Stimulated activated CD4-positive, alpha-beta T cell treated with anti-CD3 and anti-CD28 coated beads, Interleukin-2, amount 100 ng/mL, for 24 hours (primary cell): ENCODE measurements around the gene FBXO7.
"Not testable (repeated sequence)": the region's sequence is repeated elsewhere in the genome, so short reads cannot be mapped to it uniquely, and the experiment has no call there.

ENCODE experiments used
- DNase-seq, 2 donors: peaks; one replicate each; pipeline ENCODE4 v3.0.0-alpha.2; 2020

FBXO7 gene

DNA sequence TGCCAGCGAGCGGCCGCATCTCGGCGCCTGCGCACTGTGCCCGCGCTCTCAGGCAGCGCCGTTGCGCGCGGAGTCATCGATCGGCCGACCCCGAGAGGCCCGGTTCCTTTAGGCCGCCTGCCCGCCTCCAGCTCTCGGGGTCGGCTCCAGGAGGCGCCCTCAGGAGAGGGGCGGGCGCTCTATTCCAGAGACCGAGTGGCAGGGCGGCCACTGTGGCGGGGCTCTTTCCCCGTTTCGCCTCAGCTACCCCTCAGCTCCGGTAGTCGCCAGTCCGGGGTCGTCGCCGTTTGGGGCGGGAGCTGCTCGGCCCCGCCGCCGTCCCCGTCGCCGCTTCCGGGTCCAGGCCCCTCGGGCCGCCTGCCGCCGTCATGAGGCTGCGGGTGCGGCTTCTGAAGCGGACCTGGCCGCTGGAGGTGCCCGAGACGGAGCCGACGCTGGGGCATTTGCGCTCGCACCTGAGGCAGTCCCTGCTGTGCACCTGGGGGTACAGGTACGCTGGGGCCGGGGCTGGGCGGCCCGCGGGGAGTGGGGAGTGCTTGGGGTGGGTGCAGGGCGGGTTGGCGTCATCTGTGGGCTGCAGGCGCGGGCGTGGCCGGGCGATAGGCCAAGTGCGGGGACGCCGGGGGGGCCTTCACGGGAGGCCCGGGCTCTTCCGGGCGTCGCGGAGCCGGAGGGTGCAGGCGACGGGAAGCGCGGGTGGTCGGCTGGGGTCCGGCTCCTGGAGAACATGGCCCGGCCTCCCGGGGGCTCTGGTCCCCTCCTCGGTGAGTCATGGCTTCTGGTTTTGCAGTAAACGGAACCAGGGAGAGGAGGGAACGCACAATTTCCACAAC lies at the start of gene FBXO7:
Gene FBXO7, plus strand, starts transcription at position 177 of the 833 bp plus-strand sequence. Its CDS starts 192 bp downstream, at position 369.
- DNase-seq = peak; percentile 87 to 88

- no peak for DNase-seq
These were observed 47.7 kb upstream of the FBXO7 start for GRCh38 chr22:32426881-32427280.

GRCh38 chr22:32430352-32430751 lies 44.3 kb upstream of the FBXO7 start:
- no peak for DNase-seq

GRCh38 chr22:32444068-32444467 lies 30.5 kb upstream of the FBXO7 start:
- DNase-seq = no peak

DNA sequence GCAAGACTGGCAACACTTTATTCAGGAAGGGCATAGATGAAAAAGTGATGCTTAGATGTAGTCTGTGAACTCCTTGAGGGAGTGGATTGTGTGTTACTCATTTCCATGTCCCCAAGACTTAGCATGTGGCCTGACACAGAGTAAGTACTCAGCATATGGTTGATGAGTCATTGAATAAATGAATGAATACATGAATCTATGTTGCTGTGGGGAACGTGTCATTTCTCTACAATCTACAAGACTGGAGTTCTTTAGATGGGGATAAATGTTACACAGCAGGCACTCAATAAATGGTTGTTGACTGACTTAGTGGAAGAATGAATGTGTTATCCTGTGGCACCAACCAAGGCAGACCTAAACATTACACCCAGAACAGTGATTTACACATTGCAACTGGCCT lies 28.3 kb upstream of the FBXO7 start:
- DNase-seq = no peak

DNA sequence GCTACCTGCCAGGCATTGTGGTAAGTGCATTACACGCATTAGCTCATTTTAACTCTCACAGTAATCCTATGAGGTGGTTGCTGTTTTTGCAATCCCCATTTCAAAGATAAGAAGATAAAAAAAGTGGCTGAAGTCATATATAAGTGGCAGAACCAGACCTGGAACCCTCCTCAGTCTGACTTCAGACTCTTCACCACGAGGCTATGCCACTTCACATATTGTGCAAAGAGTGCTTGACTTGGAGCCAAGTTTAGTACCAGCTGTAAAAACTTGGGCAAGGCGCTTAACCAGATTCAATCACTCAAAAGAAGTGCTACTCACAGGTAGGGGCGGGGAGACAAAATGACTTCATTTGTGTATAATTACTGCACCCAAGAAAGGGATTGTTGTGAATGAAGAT lies 25.6 kb upstream of the FBXO7 start:
- no peak for DNase-seq

GRCh38 chr22:32457031-32457430 lies 17.6 kb upstream of the FBXO7 start:
- no peak for DNase-seq

DNA sequence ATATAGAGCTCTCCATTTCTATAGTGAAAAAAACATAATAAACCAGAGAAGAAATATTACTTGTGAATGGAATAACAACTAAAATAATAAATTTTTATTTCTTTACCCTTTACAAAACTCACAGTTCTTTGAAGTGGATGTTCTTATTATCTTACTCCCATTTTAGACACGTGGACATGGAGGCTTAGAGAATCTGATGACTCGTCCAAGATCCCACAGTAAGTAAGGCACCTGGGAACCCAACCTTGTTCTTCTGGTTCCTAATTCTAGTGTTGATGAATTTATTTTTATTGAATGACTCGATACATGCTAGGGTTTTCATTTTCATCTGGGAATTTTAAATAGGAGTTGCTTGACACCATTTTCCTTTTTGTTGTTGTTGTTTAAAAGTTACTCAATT lies 12.2 kb upstream of the FBXO7 start:
- DNase-seq = no peak

- no peak for DNase-seq
These were observed 8.9 kb upstream of the FBXO7 start for GRCh38 chr22:32465661-32466060.

GRCh38 chr22:32466496-32466895 lies 8.1 kb upstream of the FBXO7 start:
- DNase-seq = no peak

DNA sequence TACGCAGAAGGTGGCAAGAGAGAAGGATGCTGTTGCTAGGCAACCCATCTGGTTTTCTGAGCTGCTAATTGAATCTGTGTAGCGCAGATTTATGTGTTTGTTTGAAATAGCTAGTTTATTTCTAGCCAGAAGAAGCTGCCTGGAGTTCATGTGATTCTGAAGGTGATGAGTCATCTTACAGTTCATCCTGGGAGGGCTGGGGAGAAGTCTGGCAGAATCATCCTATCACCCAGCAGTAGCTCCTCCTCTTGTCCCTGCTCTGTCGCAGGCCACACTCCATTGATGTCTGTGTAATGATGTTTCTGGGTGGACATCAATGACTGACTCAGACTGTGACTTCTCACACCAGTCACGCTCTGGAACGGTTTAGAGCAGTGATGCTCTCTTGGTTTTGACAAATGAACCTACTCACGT lies 4.8 kb upstream of the FBXO7 start:
- no peak for DNase-seq

DNA sequence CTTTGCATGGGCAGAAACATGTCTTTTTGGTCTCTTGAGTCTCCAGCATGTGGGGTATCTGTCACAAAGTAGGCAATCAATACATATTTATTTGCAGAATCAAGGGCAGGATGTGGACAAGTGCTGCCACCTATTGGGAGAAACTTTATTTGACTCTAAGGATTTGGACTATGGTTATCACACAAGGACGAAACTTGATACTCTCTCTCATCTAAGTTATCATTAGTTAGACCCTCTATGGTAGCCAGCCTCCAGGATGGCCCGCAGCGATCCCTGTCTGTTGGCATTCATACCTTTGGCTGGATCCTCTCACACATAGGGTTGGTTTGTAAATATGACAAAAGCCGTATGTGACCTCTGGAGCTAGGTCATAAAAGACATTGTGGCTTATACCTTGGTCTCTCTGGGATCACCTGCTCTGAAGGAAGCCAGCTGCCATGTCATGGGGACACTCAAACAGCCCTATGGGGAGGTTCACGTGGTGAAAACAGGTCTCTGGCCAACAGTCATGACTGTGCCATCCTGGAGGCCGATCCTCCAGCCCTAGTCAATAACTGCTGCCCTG lies 1.1 kb upstream of the FBXO7 start:
- peak; percentile 9 to 35 for DNase-seq

DNA sequence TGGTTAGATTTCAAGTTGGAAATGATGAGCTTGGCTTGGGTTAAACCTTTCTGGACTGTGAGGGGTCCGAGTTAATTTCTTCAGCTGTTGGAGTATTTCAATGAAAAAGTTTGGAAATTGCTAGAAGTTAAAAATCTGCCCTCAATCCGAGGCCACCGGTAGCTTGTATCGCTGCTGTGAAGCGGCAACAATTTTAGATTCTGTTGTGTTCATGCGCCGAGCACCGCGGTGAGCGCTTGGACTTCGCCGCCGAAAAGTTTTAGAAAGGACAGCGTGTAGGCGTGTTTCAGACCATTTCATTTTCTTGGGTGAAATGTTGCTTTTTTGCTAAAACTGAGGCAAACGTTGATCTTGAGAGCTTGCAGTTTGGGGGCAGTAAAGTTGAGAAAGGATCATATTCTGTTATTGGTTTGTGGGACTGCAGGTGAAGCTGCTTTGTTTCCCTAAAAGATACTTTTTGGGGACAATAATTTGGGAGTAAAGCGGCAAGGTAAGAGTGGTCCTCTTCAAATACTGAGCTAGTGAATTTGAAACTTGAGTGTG lies 928 bp downstream of the FBXO7 start:
- peak in 1 of 2 donors; percentile 35 for DNase-seq

GRCh38 chr22:32476281-32477195 lies 1.9 kb downstream of the FBXO7 start:
- no peak for DNase-seq

DNA sequence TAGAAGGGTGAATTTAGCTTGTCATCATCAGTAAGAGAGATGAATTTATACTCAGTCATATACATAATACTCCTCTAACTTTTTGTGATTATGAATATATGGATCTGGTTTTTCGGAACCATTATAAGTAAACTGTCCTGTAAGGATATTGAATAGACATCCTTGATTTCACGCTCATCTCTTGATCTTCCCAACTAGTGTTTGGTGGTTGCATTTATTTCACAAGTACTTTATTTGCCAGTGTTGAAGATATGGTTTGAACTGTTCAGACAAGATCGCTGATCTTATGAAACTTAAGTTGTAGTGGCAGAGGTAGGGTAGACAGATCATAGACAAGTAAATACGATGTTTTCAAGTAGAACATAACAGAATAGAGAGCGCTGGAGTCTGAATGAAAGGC lies 3.0 kb downstream of the FBXO7 start:
- DNase-seq = no peak

DNA sequence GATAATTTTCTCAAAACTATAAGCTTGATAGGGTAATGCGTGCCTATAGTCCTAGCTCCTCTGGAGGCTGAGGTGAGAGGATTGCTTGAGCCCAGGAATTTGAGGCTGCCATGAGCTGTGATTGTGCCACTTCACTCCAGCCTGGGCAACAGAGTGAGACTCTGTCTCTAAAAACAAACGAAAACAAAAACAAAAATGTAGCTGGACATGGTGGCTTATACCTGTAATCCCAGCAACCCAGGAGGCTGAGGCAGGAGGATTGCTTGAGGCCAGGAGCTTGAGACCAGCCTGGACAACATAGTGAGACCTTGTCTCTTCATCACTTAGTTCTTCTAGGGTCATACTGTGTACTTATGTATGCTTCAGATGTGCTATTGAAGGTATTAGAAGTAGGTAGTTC lies 3.9 kb downstream of the FBXO7 start:
- not testable (repeated sequence) for DNase-seq

- DNase-seq = no peak
These were observed 4.4 kb downstream of the FBXO7 start for GRCh38 chr22:32478994-32479393.

- DNase-seq = peak in 1 of 2 donors; percentile 36
These were observed 5.6 kb downstream of the FBXO7 start for GRCh38 chr22:32480238-32480637.

DNA sequence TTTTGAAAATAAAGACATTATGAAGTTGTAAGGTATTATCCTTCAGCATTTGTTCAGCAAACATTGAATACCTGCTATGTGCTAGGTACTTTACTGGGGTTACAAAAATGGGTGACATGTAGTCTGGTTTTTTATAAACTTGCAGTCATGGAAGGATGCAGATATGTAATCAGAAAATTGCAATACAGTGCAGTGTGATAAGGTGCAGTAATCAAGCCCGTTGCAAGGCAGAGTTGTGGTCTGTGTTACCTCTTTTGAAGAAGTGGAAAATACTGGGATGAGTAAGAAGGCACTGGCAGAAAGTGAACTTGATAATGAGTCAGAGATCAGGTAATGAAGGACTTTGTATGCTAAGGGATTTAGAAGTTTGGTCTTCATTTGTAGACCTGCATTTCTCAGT lies 8.1 kb downstream of the FBXO7 start:
- DNase-seq = peak; percentile 30 to 31

DNA sequence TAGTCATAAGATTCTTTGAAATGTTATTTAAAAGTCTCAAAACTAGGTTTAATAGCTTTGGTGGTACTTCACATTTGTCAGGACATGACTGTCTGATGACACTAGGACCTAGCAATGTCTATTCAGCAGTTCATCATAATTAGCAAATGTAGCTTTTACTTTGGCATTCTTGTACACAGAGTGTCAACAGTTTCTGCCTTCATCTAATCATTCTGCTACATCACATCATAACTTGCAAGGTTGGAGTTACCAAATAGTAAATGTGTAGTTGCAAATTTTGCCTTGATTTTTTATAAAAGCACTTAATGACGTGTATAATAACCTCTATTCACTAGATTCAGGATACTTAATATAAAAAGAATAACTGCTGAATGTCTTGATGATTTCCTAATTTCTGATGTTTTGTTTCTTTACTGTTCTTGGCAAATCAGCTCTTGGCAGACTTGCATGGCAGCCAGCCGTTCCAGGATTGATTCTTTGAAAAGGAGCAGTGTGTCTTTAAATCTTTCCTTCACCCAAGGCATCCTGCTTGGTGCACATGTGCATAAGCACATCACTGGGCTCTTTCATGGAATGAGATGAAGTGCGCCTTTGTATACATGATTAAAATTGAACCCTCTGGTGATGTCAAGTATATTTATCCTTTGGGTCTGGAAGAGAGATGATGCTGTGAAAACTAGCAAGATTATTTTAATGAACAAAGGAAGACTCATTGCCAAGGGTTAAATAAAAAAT lies 12.2 kb downstream of the FBXO7 start:
- DNase-seq = no peak

DNA sequence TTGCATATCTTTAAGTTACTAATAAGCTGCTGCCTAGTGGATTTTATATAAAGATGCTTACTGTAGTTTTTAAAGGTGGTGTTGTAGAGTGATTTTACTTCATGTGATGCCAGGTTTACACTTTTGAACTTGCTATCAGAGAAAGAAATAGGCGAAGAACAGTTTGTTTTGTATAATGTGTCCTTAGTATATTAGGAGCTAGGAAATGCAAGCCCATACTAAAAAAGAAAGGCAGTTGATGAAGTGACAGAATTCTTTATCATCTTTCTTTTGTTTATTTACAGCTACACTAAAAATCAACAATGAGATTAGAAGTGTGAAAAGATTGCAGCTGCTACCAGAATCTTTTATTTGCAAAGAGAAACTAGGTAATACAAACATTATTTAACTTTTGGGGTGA lies 12.8 kb downstream of the FBXO7 start:
- DNase-seq = no peak

GRCh38 chr22:32489377-32489776 lies 14.8 kb downstream of the FBXO7 start:
- no peak for DNase-seq
